ENCODE measurements around the gene CDC23. TPM values are rescaled to one million over a fixed set of nuclear protein-coding genes. Genes with fewer than 3 reads are reported as not detected.
"Not testable (repeated sequence)": the region's sequence is repeated elsewhere in the genome, so short reads cannot be mapped to it uniquely, and the experiment has no call there.

The CDC23 gene
- polyA plus RNA-seq, 4 donors: 5.9 to 36.7 (median 12.4) TPM

DNA sequence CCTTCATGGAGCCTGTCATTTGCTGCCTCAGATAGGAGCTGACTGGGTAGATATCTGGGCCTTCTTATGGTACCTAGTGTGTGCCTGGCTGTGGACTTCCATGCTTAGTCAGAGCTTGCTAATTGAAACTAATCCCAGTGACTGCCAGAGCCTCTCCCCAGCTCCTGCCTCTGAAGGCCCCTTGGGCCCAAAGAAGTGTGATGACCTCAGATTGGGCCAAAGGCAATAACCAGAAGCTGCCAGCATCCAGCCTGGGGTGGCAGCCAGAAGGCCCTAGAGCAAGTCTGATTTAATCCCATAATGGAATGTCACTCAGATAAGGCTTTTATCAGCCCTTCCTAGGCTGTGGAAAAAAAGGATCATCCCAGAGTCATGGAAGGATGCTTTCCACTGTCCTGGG, 17.1 kb upstream of the CDC23 start:
- no peak for DNase-seq
- H3K4me3 ChIP-seq (ENCODE audit: low read depth in 1 of 3, low read length in 3 of 3): no peak overlapping the region
- FAIRE-seq: no peak
- no peaks in the 10 kb centered on the region for H3K36me3 ChIP-seq (ENCODE audit: control insufficient read depth in 3 of 3, insufficient read depth in 2 of 3, low read depth in 1 of 3, low read length in 3 of 3)
- H3K27me3 ChIP-seq (ENCODE audit: control insufficient read depth in 3 of 3, insufficient read depth in 3 of 3, low read length in 3 of 3): no peaks in the 10 kb centered on the region
- H3K4me1 ChIP-seq (ENCODE audit: control insufficient read depth in 3 of 3, insufficient read depth in 2 of 3, low read depth in 1 of 3, low read length in 2 of 3): no peaks in the 10 kb centered on the region
- H3K27ac ChIP-seq (ENCODE audit: low read depth in 1 of 3, low read length in 2 of 3): no peak overlapping the region
- H3K9me3 ChIP-seq (ENCODE audit: control insufficient read depth in 2 of 2, insufficient read depth in 1 of 2, low read depth in 1 of 2, low read length in 1 of 2): peaks cover 0 to 16% of the 10 kb centered on the region in 2 donors

DNA sequence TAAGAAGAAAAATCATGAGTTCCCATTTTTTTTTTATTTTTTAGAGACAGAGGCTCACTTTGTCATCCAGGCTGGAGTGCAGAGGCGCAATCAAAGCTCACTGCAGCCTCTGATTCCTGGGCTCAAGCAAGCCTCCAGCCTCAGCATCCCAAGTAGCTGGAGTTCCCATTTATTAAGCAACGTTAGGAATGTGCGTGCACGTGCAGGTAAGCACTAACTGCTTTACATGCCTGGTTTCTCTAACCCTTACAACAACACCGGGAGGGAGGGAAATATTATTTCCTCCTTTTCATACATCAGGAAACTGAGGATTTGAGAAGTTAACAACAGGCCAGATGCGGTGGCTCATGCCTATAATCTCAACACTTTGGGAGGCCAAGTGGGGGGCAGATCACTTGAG, 16.3 kb upstream of the CDC23 start:
- H3K27ac ChIP-seq (ENCODE audit: low read depth in 1 of 3, low read length in 2 of 3): no peak overlapping the region
- no peaks in the 10 kb centered on the region for H3K27me3 ChIP-seq (ENCODE audit: control insufficient read depth in 3 of 3, insufficient read depth in 3 of 3, low read length in 3 of 3)
- DNase-seq (no peak), FAIRE-seq (no peak)
- no peaks in the 10 kb centered on the region for H3K36me3 ChIP-seq (ENCODE audit: control insufficient read depth in 3 of 3, insufficient read depth in 2 of 3, low read depth in 1 of 3, low read length in 3 of 3)
- H3K4me3 ChIP-seq (ENCODE audit: low read depth in 1 of 3, low read length in 3 of 3): no peak overlapping the region
- peaks cover 0 to 16% of the 10 kb centered on the region in 2 donors for H3K9me3 ChIP-seq (ENCODE audit: control insufficient read depth in 2 of 2, insufficient read depth in 1 of 2, low read depth in 1 of 2, low read length in 1 of 2)
- no peaks in the 10 kb centered on the region for H3K4me1 ChIP-seq (ENCODE audit: control insufficient read depth in 3 of 3, insufficient read depth in 2 of 3, low read depth in 1 of 3, low read length in 2 of 3)
- WGBS, 3 donors: 73 to 89% (median 88%) methylated on average over 6 of the region's 6 CpGs

DNA sequence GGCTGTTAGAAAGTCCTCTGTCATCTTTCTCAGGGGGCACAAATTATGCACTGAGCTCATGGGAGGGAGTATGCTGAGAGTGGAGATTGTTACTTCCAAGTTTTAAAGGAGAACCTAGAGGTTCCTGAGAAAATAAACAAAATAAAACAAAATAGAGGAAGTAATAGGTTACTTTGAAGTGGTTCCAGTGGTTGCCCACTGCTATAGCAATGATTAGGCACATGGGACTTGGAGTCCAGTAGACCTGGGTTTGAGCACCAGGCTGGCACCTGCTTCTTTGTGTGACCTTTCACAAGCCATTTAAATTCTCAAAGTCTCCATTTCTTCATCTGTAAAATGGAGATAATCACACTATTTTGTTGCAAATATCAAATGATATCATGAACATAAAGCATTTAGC, 13.8 kb upstream of the CDC23 start:
- Histone ChIP-seq H3K27ac (ENCODE audit: low read depth in 1 of 3, low read length in 2 of 3) (no peak overlapping the region), H3K4me1 (ENCODE audit: control insufficient read depth in 3 of 3, insufficient read depth in 2 of 3, low read depth in 1 of 3, low read length in 2 of 3) (no peaks in the 10 kb centered on the region), H3K9me3 (ENCODE audit: control insufficient read depth in 2 of 2, insufficient read depth in 1 of 2, low read depth in 1 of 2, low read length in 1 of 2) (peaks cover 0 to 16% of the 10 kb centered on the region in 2 donors), H3K36me3 (ENCODE audit: control insufficient read depth in 3 of 3, insufficient read depth in 2 of 3, low read depth in 1 of 3, low read length in 3 of 3) (no peaks in the 10 kb centered on the region), H3K4me3 (ENCODE audit: low read depth in 1 of 3, low read length in 3 of 3) (no peak overlapping the region), H3K27me3 (ENCODE audit: control insufficient read depth in 3 of 3, insufficient read depth in 3 of 3, low read length in 3 of 3) (peaks cover 0 to 2% (median 0%) of the 10 kb centered on the region in 3 donors)
- no peak for FAIRE-seq
- no peak for DNase-seq

DNA sequence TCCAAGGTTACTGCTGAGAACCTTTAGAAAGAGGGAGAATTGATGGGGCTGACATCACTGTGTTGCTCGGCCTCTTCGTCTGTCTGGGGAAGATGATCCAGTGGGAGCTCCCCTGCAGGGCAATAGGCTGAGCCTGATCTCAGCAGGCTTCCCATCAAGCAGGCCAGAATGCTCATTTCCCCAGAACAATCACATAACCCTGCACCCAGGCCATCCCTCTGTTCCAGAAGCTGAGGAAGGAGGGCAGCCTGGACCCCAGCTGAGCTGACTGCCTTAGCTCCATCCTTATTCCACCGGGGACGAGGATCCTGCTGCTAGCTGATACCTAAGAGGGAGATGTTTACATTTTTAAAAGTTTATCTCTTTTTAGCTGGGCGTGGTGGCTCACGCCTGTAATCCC, 11.6 kb upstream of the CDC23 start:
- Histone ChIP-seq H3K27ac (ENCODE audit: low read depth in 1 of 3, low read length in 2 of 3) (no peak overlapping the region), H3K9me3 (ENCODE audit: control insufficient read depth in 2 of 2, insufficient read depth in 1 of 2, low read depth in 1 of 2, low read length in 1 of 2) (peaks cover 0 to 16% of the 10 kb centered on the region in 2 donors), H3K4me1 (ENCODE audit: control insufficient read depth in 3 of 3, insufficient read depth in 2 of 3, low read depth in 1 of 3, low read length in 2 of 3) (no peaks in the 10 kb centered on the region), H3K36me3 (ENCODE audit: control insufficient read depth in 3 of 3, insufficient read depth in 2 of 3, low read depth in 1 of 3, low read length in 3 of 3) (no peaks in the 10 kb centered on the region), H3K27me3 (ENCODE audit: control insufficient read depth in 3 of 3, insufficient read depth in 3 of 3, low read length in 3 of 3) (peaks cover 0 to 2% (median 0%) of the 10 kb centered on the region in 3 donors), H3K4me3 (ENCODE audit: low read depth in 1 of 3, low read length in 3 of 3) (no peak overlapping the region)
- no peak for FAIRE-seq
- DNase-seq: no peak
- 65 to 77% (median 68%) methylated on average over 6 of the region's 6 CpGs for WGBS, 3 donors

GRCh38 chr5:138223532-138223931, 10.4 kb upstream of the CDC23 start:
- no peak overlapping the region for H3K27ac ChIP-seq (ENCODE audit: low read depth in 1 of 3, low read length in 2 of 3)
- H3K4me3 ChIP-seq (ENCODE audit: low read depth in 1 of 3, low read length in 3 of 3): no peak overlapping the region
- no peaks in the 10 kb centered on the region for H3K4me1 ChIP-seq (ENCODE audit: control insufficient read depth in 3 of 3, insufficient read depth in 2 of 3, low read depth in 1 of 3, low read length in 2 of 3)
- FAIRE-seq (no peak), DNase-seq (no peak)
- no peaks in the 10 kb centered on the region for H3K36me3 ChIP-seq (ENCODE audit: control insufficient read depth in 3 of 3, insufficient read depth in 2 of 3, low read depth in 1 of 3, low read length in 3 of 3)
- H3K9me3 ChIP-seq (ENCODE audit: control insufficient read depth in 2 of 2, insufficient read depth in 1 of 2, low read depth in 1 of 2, low read length in 1 of 2): peaks cover 0 to 19% of the 10 kb centered on the region in 2 donors
- WGBS, 3 donors: 89 to 95% (median 92%) methylated on average over 1 of the region's 1 CpG
- peaks cover 0 to 2% (median 0%) of the 10 kb centered on the region in 3 donors for H3K27me3 ChIP-seq (ENCODE audit: control insufficient read depth in 3 of 3, insufficient read depth in 3 of 3, low read length in 3 of 3)

GRCh38 chr5:138216799-138217198, 3.7 kb upstream of the CDC23 start:
- H3K27ac ChIP-seq (ENCODE audit: low read depth in 1 of 3, low read length in 2 of 3): no peak overlapping the region
- 74 to 81% (median 80%) methylated on average over 2 of the region's 2 CpGs for WGBS, 3 donors
- H3K36me3 ChIP-seq (ENCODE audit: control insufficient read depth in 3 of 3, insufficient read depth in 2 of 3, low read depth in 1 of 3, low read length in 3 of 3): no peaks in the 10 kb centered on the region
- no peaks in the 10 kb centered on the region for H3K27me3 ChIP-seq (ENCODE audit: control insufficient read depth in 3 of 3, insufficient read depth in 3 of 3, low read length in 3 of 3)
- FAIRE-seq (no peak), DNase-seq (no peak)
- peaks cover 0 to 3% of the 10 kb centered on the region in 2 donors for H3K9me3 ChIP-seq (ENCODE audit: control insufficient read depth in 2 of 2, insufficient read depth in 1 of 2, low read depth in 1 of 2, low read length in 1 of 2)
- peaks cover 0 to 9% (median 2%) of the 10 kb centered on the region in 3 donors for H3K4me1 ChIP-seq (ENCODE audit: control insufficient read depth in 3 of 3, insufficient read depth in 2 of 3, low read depth in 1 of 3, low read length in 2 of 3)
- no peak overlapping the region for H3K4me3 ChIP-seq (ENCODE audit: low read depth in 1 of 3, low read length in 3 of 3)

DNA sequence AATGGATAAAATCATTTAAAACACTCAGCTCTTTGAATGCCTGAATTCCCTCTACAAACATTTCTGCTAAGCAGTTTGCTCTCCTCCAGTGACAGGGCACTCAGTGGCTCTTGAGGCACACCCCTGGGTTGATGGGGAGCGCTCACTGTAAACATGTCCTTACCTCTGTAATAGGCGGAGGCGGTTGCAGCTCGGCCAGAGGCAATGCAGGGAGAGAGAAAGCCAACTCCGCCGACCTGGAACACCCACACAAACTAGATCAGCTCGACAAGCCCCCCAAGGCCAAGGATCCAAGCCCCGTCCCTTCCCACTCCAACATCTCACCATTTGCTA, 329 bp downstream of the CDC23 start:
- FAIRE-seq (no peak), DNase-seq (no peak)
- Histone ChIP-seq H3K4me3 (ENCODE audit: low read depth in 1 of 3, low read length in 3 of 3) (peak overlapping the region; percentile 92 to 99 (median 98)), H3K27ac (ENCODE audit: low read depth in 1 of 3, low read length in 2 of 3) (peak overlapping the region; percentile 70 to 94 (median 74)), H3K4me1 (ENCODE audit: control insufficient read depth in 3 of 3, insufficient read depth in 2 of 3, low read depth in 1 of 3, low read length in 2 of 3) (peaks cover 0 to 9% (median 2%) of the 10 kb centered on the region in 3 donors), H3K27me3 (ENCODE audit: control insufficient read depth in 3 of 3, insufficient read depth in 3 of 3, low read length in 3 of 3) (no peaks in the 10 kb centered on the region), H3K9me3 (ENCODE audit: control insufficient read depth in 2 of 2, insufficient read depth in 1 of 2, low read depth in 1 of 2, low read length in 1 of 2) (no peaks in the 10 kb centered on the region), H3K36me3 (ENCODE audit: control insufficient read depth in 3 of 3, insufficient read depth in 2 of 3, low read depth in 1 of 3, low read length in 3 of 3) (peaks cover 0 to 14% (median 0%) of the 10 kb centered on the region in 3 donors)
- WGBS, 3 donors: 0 to 2% (median 1%) methylated on average over 8 of the region's 8 CpGs

- DNase-seq (no peak), FAIRE-seq (no peak)
- Histone ChIP-seq H3K27ac (ENCODE audit: low read depth in 1 of 3, low read length in 2 of 3) (no peak overlapping the region), H3K36me3 (ENCODE audit: control insufficient read depth in 3 of 3, insufficient read depth in 2 of 3, low read depth in 1 of 3, low read length in 3 of 3) (peaks cover 0 to 21% (median 0%) of the 10 kb centered on the region in 3 donors), H3K4me1 (ENCODE audit: control insufficient read depth in 3 of 3, insufficient read depth in 2 of 3, low read depth in 1 of 3, low read length in 2 of 3) (peaks cover 0 to 9% (median 2%) of the 10 kb centered on the region in 3 donors), H3K9me3 (ENCODE audit: control insufficient read depth in 2 of 2, insufficient read depth in 1 of 2, low read depth in 1 of 2, low read length in 1 of 2) (no peaks in the 10 kb centered on the region), H3K4me3 (ENCODE audit: low read depth in 1 of 3, low read length in 3 of 3) (no peak overlapping the region), H3K27me3 (ENCODE audit: control insufficient read depth in 3 of 3, insufficient read depth in 3 of 3, low read length in 3 of 3) (no peaks in the 10 kb centered on the region)
- WGBS, 3 donors: 92 to 96% (median 92%) methylated on average over 3 of the region's 3 CpGs
These were observed 2.1 kb downstream of the CDC23 start for GRCh38 chr5:138210985-138211384.

GRCh38 chr5:138193859-138194258, 19.3 kb downstream of the CDC23 start:
- 82 to 92% (median 91%) methylated on average over 8 of the region's 8 CpGs for WGBS, 3 donors
- not testable (repeated sequence) for H3K4me1 ChIP-seq (ENCODE audit: control insufficient read depth in 3 of 3, insufficient read depth in 2 of 3, low read depth in 1 of 3, low read length in 2 of 3); H3K4me3 ChIP-seq (ENCODE audit: low read depth in 1 of 3, low read length in 3 of 3); H3K27me3 ChIP-seq (ENCODE audit: control insufficient read depth in 3 of 3, insufficient read depth in 3 of 3, low read length in 3 of 3); FAIRE-seq; H3K9me3 ChIP-seq (ENCODE audit: control insufficient read depth in 2 of 2, insufficient read depth in 1 of 2, low read depth in 1 of 2, low read length in 1 of 2); H3K27ac ChIP-seq (ENCODE audit: low read depth in 1 of 3, low read length in 2 of 3); DNase-seq
- peaks cover 11 to 51% (median 13%) of the 10 kb centered on the region in 3 donors for H3K36me3 ChIP-seq (ENCODE audit: control insufficient read depth in 3 of 3, insufficient read depth in 2 of 3, low read depth in 1 of 3, low read length in 3 of 3)
